ENCODE data around the gene PPP6R3. TPM values are rescaled to one million over a fixed set of nuclear protein-coding genes. Genes with fewer than 3 reads are reported as not detected.

The PPP6R3 gene
- total and polyA plus RNA-seq, 10 of the 15 experiments (the other 5 are each of a cell fraction or from before 2014, with no cell fraction given), result 12.4 to 123 (median 74.1) TPM

GRCh38 chr11:68655406-68655805, 194.9 kb downstream of the PPP6R3 start:
- ChIA-PET RAD21 (ENCODE audit: unreplicated experiment) (no interaction called here), POLR2A (no interaction called here), CTCF (no interaction called here), SMC1A (ENCODE audit: uncharacterized antibody, unreplicated experiment) (no interaction called here)
- 9% methylated on average over 7 of the region's 7 CpGs for WGBS (ENCODE audit: insufficient coverage, insufficient replicate concordance, low lambda C conversion rate, missing lambda C conversion rate)
- BruUV-seq (replicated peaks), result no TSS peak
- Histone ChIP-seq H3K27ac (ENCODE audit: control insufficient read depth, insufficient read depth) (no peak overlapping the region), H3K4me3 (no peak overlapping the region), H4K20me1 (ENCODE audit: control insufficient read depth, insufficient read depth) (no peaks in the 10 kb centered on the region), H3K79me2 (ENCODE audit: control insufficient read depth, insufficient read depth, low read length) (no peaks in the 10 kb centered on the region), H3K9ac (ENCODE audit: control insufficient read depth, insufficient read depth, low read length) (no peak overlapping the region), H3K9me3 (replicated peaks; ENCODE audit: control insufficient read depth, insufficient read depth, low read length) (no peaks in the 10 kb centered on the region), H3K4me1 (ENCODE audit: control insufficient read depth, insufficient read depth, low read length) (no peaks in the 10 kb centered on the region), H3K36me3 (ENCODE audit: control insufficient read depth in 2 of 2, insufficient read depth in 2 of 2, low read length in 1 of 2) (no peaks in the 10 kb centered on the region), H3K4me2 (ENCODE audit: control insufficient read depth, insufficient read depth) (no peak overlapping the region), H3K27me3 (replicated peaks in 1 of 2; ENCODE audit: control insufficient read depth in 2 of 2, insufficient read depth in 2 of 2, low read length in 1 of 2) (no peaks in the 10 kb centered on the region; a peak in 1 of 4 replicates), H2AFZ (ENCODE audit: control insufficient read depth, low read depth, low read length) (no peak overlapping the region)
- in situ Hi-C loops (cut with MboI) (no loop called here), intact Hi-C loops (cut with micrococcal nuclease; ENCODE audit: unreplicated experiment) (no loop called here)
- FAIRE-seq (no peak), DNase-seq (ENCODE audit: low read depth, low spot score) (no peak), ATAC-seq (no peak)
- TF ChIP-seq MEF2A (IDR thresholded peaks at IDR 0.05; ENCODE audit: insufficient read depth, low read depth, low read length), result no peak
- no peak for TF ChIP-seq REST (IDR thresholded peaks at IDR 0.05; ENCODE audit: low read depth, low read length)
- no peak for TF ChIP-seq MYB (IDR thresholded peaks at IDR 0.05; ENCODE audit: borderline replicate concordance, low read depth, low read length)
- no peak for TF ChIP-seq ZBTB4 (CRISPR knock-in tag; IDR thresholded peaks at IDR 0.05)
- TF ChIP-seq PAX8 (IDR thresholded peaks at IDR 0.05), result no peak
- no peak for TF ChIP-seq RELB (IDR thresholded peaks at IDR 0.05; ENCODE audit: low read depth)
- no peak for TF ChIP-seq HDAC2 (IDR thresholded peaks at IDR 0.05)
- TF ChIP-seq BCLAF1 (IDR thresholded peaks at IDR 0.05), result no peak
- no peak for TF ChIP-seq CBFB (IDR thresholded peaks at IDR 0.05; ENCODE audit: low read depth)
- TF ChIP-seq MAX (IDR thresholded peaks at IDR 0.05; ENCODE audit: low read depth, low read length), result no peak
- no peak for TF ChIP-seq SREBF1 (IDR thresholded peaks at IDR 0.05; ENCODE audit: low read length)
- TF ChIP-seq SUZ12 (IDR thresholded peaks at IDR 0.05; ENCODE audit: unreplicated experiment), result no peak
